ENCODE measurements around the gene TMPRSS4. TPM values are rescaled to one million over a fixed set of nuclear protein-coding genes. Genes with fewer than 3 reads are reported as not detected.

The TMPRSS4 gene
- total RNA-seq, 1 experiment from 2014 or later, result not detected

DNA sequence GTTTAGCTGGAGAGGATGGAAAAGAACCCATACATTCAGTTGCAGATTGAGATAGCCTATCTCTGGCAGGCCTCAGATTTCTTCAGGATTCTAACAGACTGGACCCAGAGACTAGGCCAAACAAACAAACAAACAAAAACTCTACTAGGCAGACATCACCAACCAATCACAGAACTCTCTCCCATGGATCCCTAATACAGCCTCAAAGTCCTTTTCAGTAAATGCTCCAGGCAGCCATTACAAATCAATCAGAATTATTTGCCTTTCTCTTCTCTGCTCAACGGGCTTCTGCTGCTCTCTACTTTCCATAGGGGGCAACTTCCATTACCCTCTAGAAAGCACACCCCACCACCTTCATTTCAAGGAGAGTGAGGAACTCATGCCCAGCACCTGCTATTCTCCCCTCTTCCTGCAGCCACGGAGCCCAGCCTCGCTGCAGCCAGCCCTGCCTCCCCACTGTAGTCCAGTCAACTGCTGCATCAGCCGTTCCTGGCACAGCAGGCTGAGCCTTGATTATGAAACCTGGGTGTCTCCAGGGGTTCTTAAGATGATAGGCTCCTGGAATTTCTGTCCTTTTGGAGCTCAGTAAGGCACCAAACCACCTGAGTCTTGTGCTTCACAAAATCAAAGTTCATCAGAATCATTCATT, 28.9 kb downstream of the TMPRSS4 start:
- Histone ChIP-seq H3K4me3 (ENCODE audit: low read depth in 2 of 2, low read length in 2 of 2) (no peak overlapping the region), H3K9me3 (ENCODE audit: control insufficient read depth, insufficient read depth, low read depth, low read length) (no peaks in the 10 kb centered on the region), H3K27ac (ENCODE audit: low read length) (no peak overlapping the region), H3K36me3 (ENCODE audit: control insufficient read depth, insufficient read depth, low read length) (no peaks in the 10 kb centered on the region), H3K4me1 (ENCODE audit: control insufficient read depth, insufficient read depth, low read length) (no peaks in the 10 kb centered on the region), H3K27me3 (ENCODE audit: control insufficient read depth, insufficient read depth, low read length) (no peaks in the 10 kb centered on the region; the same call in 1 of the 2 replicates)
- ATAC-seq (no peak), DNase-seq (ENCODE audit: low read depth, low spot score) (no peak)
- TF ChIP-seq SIN3A (IDR thresholded peaks at IDR 0.05; ENCODE audit: borderline replicate concordance, insufficient read depth, low read depth, low read length) (no peak), POLR2AphosphoS5 (IDR thresholded peaks at IDR 0.05; ENCODE audit: low read depth, low read length) (no peak), TCF7L2 (IDR thresholded peaks at IDR 0.05; ENCODE audit: low read depth, low read length) (no peak)
- TF ChIP-seq, protein P1, sequence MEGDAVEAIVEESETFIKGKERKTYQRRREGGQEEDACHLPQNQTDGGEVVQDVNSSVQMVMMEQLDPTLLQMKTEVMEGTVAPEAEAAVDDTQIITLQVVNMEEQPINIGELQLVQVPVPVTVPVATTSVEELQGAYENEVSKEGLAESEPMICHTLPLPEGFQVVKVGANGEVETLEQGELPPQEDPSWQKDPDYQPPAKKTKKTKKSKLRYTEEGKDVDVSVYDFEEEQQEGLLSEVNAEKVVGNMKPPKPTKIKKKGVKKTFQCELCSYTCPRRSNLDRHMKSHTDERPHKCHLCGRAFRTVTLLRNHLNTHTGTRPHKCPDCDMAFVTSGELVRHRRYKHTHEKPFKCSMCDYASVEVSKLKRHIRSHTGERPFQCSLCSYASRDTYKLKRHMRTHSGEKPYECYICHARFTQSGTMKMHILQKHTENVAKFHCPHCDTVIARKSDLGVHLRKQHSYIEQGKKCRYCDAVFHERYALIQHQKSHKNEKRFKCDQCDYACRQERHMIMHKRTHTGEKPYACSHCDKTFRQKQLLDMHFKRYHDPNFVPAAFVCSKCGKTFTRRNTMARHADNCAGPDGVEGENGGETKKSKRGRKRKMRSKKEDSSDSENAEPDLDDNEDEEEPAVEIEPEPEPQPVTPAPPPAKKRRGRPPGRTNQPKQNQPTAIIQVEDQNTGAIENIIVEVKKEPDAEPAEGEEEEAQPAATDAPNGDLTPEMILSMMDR (IDR thresholded peaks at IDR 0.05), result no peak
- TF ChIP-seq, protein P2, sequence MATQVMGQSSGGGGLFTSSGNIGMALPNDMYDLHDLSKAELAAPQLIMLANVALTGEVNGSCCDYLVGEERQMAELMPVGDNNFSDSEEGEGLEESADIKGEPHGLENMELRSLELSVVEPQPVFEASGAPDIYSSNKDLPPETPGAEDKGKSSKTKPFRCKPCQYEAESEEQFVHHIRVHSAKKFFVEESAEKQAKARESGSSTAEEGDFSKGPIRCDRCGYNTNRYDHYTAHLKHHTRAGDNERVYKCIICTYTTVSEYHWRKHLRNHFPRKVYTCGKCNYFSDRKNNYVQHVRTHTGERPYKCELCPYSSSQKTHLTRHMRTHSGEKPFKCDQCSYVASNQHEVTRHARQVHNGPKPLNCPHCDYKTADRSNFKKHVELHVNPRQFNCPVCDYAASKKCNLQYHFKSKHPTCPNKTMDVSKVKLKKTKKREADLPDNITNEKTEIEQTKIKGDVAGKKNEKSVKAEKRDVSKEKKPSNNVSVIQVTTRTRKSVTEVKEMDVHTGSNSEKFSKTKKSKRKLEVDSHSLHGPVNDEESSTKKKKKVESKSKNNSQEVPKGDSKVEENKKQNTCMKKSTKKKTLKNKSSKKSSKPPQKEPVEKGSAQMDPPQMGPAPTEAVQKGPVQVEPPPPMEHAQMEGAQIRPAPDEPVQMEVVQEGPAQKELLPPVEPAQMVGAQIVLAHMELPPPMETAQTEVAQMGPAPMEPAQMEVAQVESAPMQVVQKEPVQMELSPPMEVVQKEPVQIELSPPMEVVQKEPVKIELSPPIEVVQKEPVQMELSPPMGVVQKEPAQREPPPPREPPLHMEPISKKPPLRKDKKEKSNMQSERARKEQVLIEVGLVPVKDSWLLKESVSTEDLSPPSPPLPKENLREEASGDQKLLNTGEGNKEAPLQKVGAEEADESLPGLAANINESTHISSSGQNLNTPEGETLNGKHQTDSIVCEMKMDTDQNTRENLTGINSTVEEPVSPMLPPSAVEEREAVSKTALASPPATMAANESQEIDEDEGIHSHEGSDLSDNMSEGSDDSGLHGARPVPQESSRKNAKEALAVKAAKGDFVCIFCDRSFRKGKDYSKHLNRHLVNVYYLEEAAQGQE (IDR thresholded peaks at IDR 0.05; ENCODE audit: insufficient read depth in 1 of 2, low read depth in 2 of 2, low read length in 1 of 2), result no peak
- ChIA-PET POLR2A (no interaction called here), CTCF (no interaction called here)
- intact Hi-C loops (cut with micrococcal nuclease; ENCODE audit: unreplicated experiment) (no loop called here), in situ Hi-C loops (cut with HindIII; ENCODE audit: low pct_unique_long_range_greater_than_20kb, low sequenced_read_pairs) (no loop called here)
- no TSS peak for BruUV-seq (replicated peaks)

DNA sequence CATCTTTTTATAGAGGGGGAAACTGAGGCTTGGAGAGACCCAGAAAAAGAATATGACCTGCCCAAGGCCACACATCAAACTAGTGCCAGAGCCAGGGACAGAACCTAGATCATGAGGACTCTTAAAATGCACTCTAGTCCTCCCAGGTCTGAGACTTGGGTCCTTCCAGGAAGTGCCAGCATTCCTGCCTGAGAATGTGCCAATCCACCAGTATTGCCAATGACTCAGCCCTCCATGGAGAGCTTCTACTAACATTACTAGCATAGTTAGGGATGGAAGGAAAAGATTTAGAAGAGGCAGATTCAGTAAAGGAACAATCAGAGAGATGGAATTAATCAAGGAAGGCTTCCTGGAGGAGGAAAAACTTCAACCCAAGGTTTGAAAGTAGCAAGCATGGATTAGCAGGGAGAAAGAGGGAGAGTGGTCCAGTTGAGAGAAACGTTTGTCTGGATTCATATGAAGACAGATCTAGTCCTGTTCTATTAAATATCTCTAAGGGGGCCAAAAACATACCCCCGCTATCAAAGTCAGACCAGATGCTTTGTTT, 30.0 kb downstream of the TMPRSS4 start:
- TF ChIP-seq TCF7L2 (IDR thresholded peaks at IDR 0.05; ENCODE audit: low read depth, low read length), result no peak
- TF ChIP-seq, protein P1 (IDR thresholded peaks at IDR 0.05), result no peak
- TF ChIP-seq, protein P2 (IDR thresholded peaks at IDR 0.05; ENCODE audit: insufficient read depth in 1 of 2, low read depth in 2 of 2, low read length in 1 of 2), result no peak
- TF ChIP-seq POLR2AphosphoS5 (IDR thresholded peaks at IDR 0.05; ENCODE audit: low read depth, low read length), result no peak
- TF ChIP-seq SIN3A (IDR thresholded peaks at IDR 0.05; ENCODE audit: borderline replicate concordance, insufficient read depth, low read depth, low read length), result no peak
- intact Hi-C loops (cut with micrococcal nuclease; ENCODE audit: unreplicated experiment) (no loop called here), in situ Hi-C loops (cut with HindIII; ENCODE audit: low pct_unique_long_range_greater_than_20kb, low sequenced_read_pairs) (no loop called here)
- Histone ChIP-seq H3K4me3 (ENCODE audit: low read depth in 2 of 2, low read length in 2 of 2) (no peak overlapping the region), H3K36me3 (ENCODE audit: control insufficient read depth, insufficient read depth, low read length) (no peaks in the 10 kb centered on the region), H3K9me3 (ENCODE audit: control insufficient read depth, insufficient read depth, low read depth, low read length) (no peaks in the 10 kb centered on the region), H3K27me3 (ENCODE audit: control insufficient read depth, insufficient read depth, low read length) (no peaks in the 10 kb centered on the region; the same call in 1 of the 2 replicates), H3K27ac (ENCODE audit: low read length) (no peak overlapping the region), H3K4me1 (ENCODE audit: control insufficient read depth, insufficient read depth, low read length) (no peaks in the 10 kb centered on the region)
- no TSS peak for BruUV-seq (replicated peaks)
- ChIA-PET POLR2A (no interaction called here), CTCF (interaction anchor here (0.7 kb wide), 1 partner anchor 26 kb away, joined by 4 read pairs; no protein-coding TSS in a partner anchor)
- ATAC-seq, result no peak
- no peak for DNase-seq (ENCODE audit: low read depth, low spot score)

Data from Panc1 (cell line).